Measurements from ENCODE around the gene TGM4.
"Not testable (repeated sequence)": the region's sequence is repeated elsewhere in the genome, so short reads cannot be mapped to it uniquely, and the experiment has no call there.

Gene TGM4

GRCh38 chr3:44874308-44874707 is at the start of gene TGM4:
TSS of gene TGM4 (plus strand) at chr3:44874608. CDS start at chr3:44874679, 71 bp downstream.
- DNase-seq (ENCODE audit: low read depth, low spot score): no peak
- no peak within 1 kb of the TSS for H3K27ac ChIP-seq

- DNase-seq (ENCODE audit: low read depth, low spot score): peak; percentile 68
- peak overlapping the region; percentile 47 for H3K27ac ChIP-seq
Measured at GRCh38 chr3:44825264-44825925, 49.0 kb upstream of the TGM4 start.

- no peak for DNase-seq (ENCODE audit: low read depth, low spot score)
- H3K27ac ChIP-seq: no peak overlapping the region
Measured at GRCh38 chr3:44827196-44827595, 47.2 kb upstream of the TGM4 start.

GRCh38 chr3:44831232-44831631 is 43.2 kb upstream of the TGM4 start:
- DNase-seq (ENCODE audit: low read depth, low spot score): no peak
- H3K27ac ChIP-seq: no peak overlapping the region

GRCh38 chr3:44832032-44832431 is 42.4 kb upstream of the TGM4 start:
- no peak overlapping the region for H3K27ac ChIP-seq
- DNase-seq (ENCODE audit: low read depth, low spot score): no peak

GRCh38 chr3:44832965-44833364 is 41.4 kb upstream of the TGM4 start:
- no peak overlapping the region for H3K27ac ChIP-seq
- DNase-seq (ENCODE audit: low read depth, low spot score): no peak

- H3K27ac ChIP-seq: no peak overlapping the region
- no peak for DNase-seq (ENCODE audit: low read depth, low spot score)
Measured at GRCh38 chr3:44833394-44833793, 41.0 kb upstream of the TGM4 start.

GRCh38 chr3:44835684-44836083 is 38.7 kb upstream of the TGM4 start:
- no peak overlapping the region for H3K27ac ChIP-seq
- no peak for DNase-seq (ENCODE audit: low read depth, low spot score)

GRCh38 chr3:44842376-44842775 is 32.0 kb upstream of the TGM4 start:
- H3K27ac ChIP-seq: no peak overlapping the region
- DNase-seq (ENCODE audit: low read depth, low spot score): no peak

- peak; percentile 57 for DNase-seq (ENCODE audit: low read depth, low spot score)
- peak overlapping the region; percentile 55 for H3K27ac ChIP-seq
Measured at GRCh38 chr3:44845528-44846520, 28.6 kb upstream of the TGM4 start.

- H3K27ac ChIP-seq: no peak overlapping the region
Measured at GRCh38 chr3:44848634-44849033, 25.8 kb upstream of the TGM4 start.

GRCh38 chr3:44856663-44857062 is 17.7 kb upstream of the TGM4 start:
- H3K27ac ChIP-seq; DNase-seq (ENCODE audit: low read depth, low spot score): not testable (repeated sequence)

More at GRCh38 chr3:44848634-44849033, 25.8 kb upstream of the TGM4 start:
- no peak for DNase-seq (ENCODE audit: low read depth, low spot score)

GRCh38 chr3:44860117-44860516 is 14.3 kb upstream of the TGM4 start:
- H3K27ac ChIP-seq: no peak overlapping the region
- no peak for DNase-seq (ENCODE audit: low read depth, low spot score)

- peak within 1 kb of the TSS; percentile 68 for H3K27ac ChIP-seq
Measured at GRCh38 chr3:44861412-44862225, 12.8 kb upstream of the TGM4 start, which contains the start of gene TMEM42. TSS of gene TMEM42 (plus strand) at chr3:44861912. CDS start at chr3:44861925, 13 bp downstream.

GRCh38 chr3:44862226-44862637 is 12.2 kb upstream of the TGM4 start:
- no peak for DNase-seq (ENCODE audit: low read depth, low spot score)
- peak overlapping the region; percentile 68 for H3K27ac ChIP-seq

More at GRCh38 chr3:44861412-44862225, 12.8 kb upstream of the TGM4 start, which contains the start of gene TMEM42:
- peak; percentile 24 for DNase-seq (ENCODE audit: low read depth, low spot score)

- no peak overlapping the region for H3K27ac ChIP-seq
- no peak for DNase-seq (ENCODE audit: low read depth, low spot score)
Measured at GRCh38 chr3:44865272-44866035, 9.0 kb upstream of the TGM4 start.

GRCh38 chr3:44867421-44868111 is 6.8 kb upstream of the TGM4 start:
- H3K27ac ChIP-seq: no peak overlapping the region
- DNase-seq (ENCODE audit: low read depth, low spot score): no peak

- DNase-seq (ENCODE audit: low read depth, low spot score): no peak
- H3K27ac ChIP-seq: no peak overlapping the region
Measured at GRCh38 chr3:44870375-44871061, 3.9 kb upstream of the TGM4 start.

Measured in epithelial cell of prostate (primary cell).